ENCODE results near the gene SLC4A4.
"Not testable (repeated sequence)": the region's sequence is repeated elsewhere in the genome, so short reads cannot be mapped to it uniquely, and the experiment has no call there.

The SLC4A4 gene

GRCh38 chr4:71406459-71406963, 67.7 kb downstream of the SLC4A4 start:
- no peak for DNase-seq (ENCODE audit: extremely low read depth in 1 of 2, low read depth in 1 of 2)

GRCh38 chr4:71408961-71409360, 70.1 kb downstream of the SLC4A4 start:
- not testable (repeated sequence) for DNase-seq (ENCODE audit: extremely low read depth in 1 of 2, low read depth in 1 of 2)

GRCh38 chr4:71411981-71412380, 73.2 kb downstream of the SLC4A4 start:
- DNase-seq (ENCODE audit: extremely low read depth in 1 of 2, low read depth in 1 of 2), result no peak

GRCh38 chr4:71415491-71415890, 76.7 kb downstream of the SLC4A4 start:
- DNase-seq (ENCODE audit: extremely low read depth in 1 of 2, low read depth in 1 of 2), result no peak

- no peak for DNase-seq (ENCODE audit: extremely low read depth in 1 of 2, low read depth in 1 of 2)
Observed at GRCh38 chr4:71417150-71417549, 78.3 kb downstream of the SLC4A4 start.

- no peak for DNase-seq (ENCODE audit: extremely low read depth in 1 of 2, low read depth in 1 of 2)
Observed at GRCh38 chr4:71426381-71427042, 87.7 kb downstream of the SLC4A4 start.

- no peak for DNase-seq (ENCODE audit: extremely low read depth in 1 of 2, low read depth in 1 of 2)
Observed at GRCh38 chr4:71429106-71429505, 90.3 kb downstream of the SLC4A4 start.

GRCh38 chr4:71429962-71430361, 91.1 kb downstream of the SLC4A4 start:
- no peak for DNase-seq (ENCODE audit: extremely low read depth in 1 of 2, low read depth in 1 of 2)

- DNase-seq (ENCODE audit: extremely low read depth in 1 of 2, low read depth in 1 of 2), result no peak
Observed at GRCh38 chr4:71430609-71431008, 91.8 kb downstream of the SLC4A4 start.

GRCh38 chr4:71440612-71441011, 101.8 kb downstream of the SLC4A4 start:
- DNase-seq (ENCODE audit: extremely low read depth in 1 of 2, low read depth in 1 of 2), result no peak

- no peak for DNase-seq (ENCODE audit: extremely low read depth in 1 of 2, low read depth in 1 of 2)
Observed at GRCh38 chr4:71441186-71442169, 102.7 kb downstream of the SLC4A4 start.

- no peak for DNase-seq (ENCODE audit: extremely low read depth in 1 of 2, low read depth in 1 of 2)
Observed at GRCh38 chr4:71442336-71442735, 103.5 kb downstream of the SLC4A4 start.

GRCh38 chr4:71444395-71444794, 105.6 kb downstream of the SLC4A4 start:
- DNase-seq (ENCODE audit: extremely low read depth in 1 of 2, low read depth in 1 of 2), result no peak

GRCh38 chr4:71445811-71446210, 107.0 kb downstream of the SLC4A4 start:
- DNase-seq (ENCODE audit: extremely low read depth in 1 of 2, low read depth in 1 of 2), result no peak

- no peak for DNase-seq (ENCODE audit: extremely low read depth in 1 of 2, low read depth in 1 of 2)
Observed at GRCh38 chr4:71446479-71447081, 107.8 kb downstream of the SLC4A4 start.

GRCh38 chr4:71449040-71449439, 110.2 kb downstream of the SLC4A4 start:
- no peak for DNase-seq (ENCODE audit: extremely low read depth in 1 of 2, low read depth in 1 of 2)

- DNase-seq (ENCODE audit: extremely low read depth in 1 of 2, low read depth in 1 of 2), result no peak
Observed at GRCh38 chr4:71449878-71450277, 111.1 kb downstream of the SLC4A4 start.

GRCh38 chr4:71453531-71453930, 114.7 kb downstream of the SLC4A4 start:
- no peak for DNase-seq (ENCODE audit: extremely low read depth in 1 of 2, low read depth in 1 of 2)

- no peak for DNase-seq (ENCODE audit: extremely low read depth in 1 of 2, low read depth in 1 of 2)
Observed at GRCh38 chr4:71456841-71457240, 118.0 kb downstream of the SLC4A4 start.

- no peak for DNase-seq (ENCODE audit: extremely low read depth in 1 of 2, low read depth in 1 of 2)
Observed at GRCh38 chr4:71460371-71460770, 121.6 kb downstream of the SLC4A4 start.

- DNase-seq (ENCODE audit: extremely low read depth in 1 of 2, low read depth in 1 of 2), result no peak
Observed at GRCh38 chr4:71461422-71461821, 122.6 kb downstream of the SLC4A4 start.

Data from activated CD8-positive, alpha-beta memory T cell treated with anti-CD3 and anti-CD28 coated beads for 1 hour (primary cell).